Type B pancreatic cell (in vitro differentiated cells): ENCODE results near the gene TWF1. TPM values are rescaled to one million over a fixed set of nuclear protein-coding genes. Genes with fewer than 3 reads are reported as not detected.

Experiments
- DNase-seq: peaks from one replicate; pipeline ENCODE4 v3.0.0; 2021; ENCODE audit warnings: mixed read lengths; ENCODE audit not compliant: unreplicated experiment; ENCODE audit errors: extremely low spot score
- H3K27ac Mint-ChIP-seq: 2 replicates; pipeline ENCODE4 v1.8.0; 2021; ENCODE audit warnings: mild to moderate bottlenecking, mixed read lengths
- H3K27me3 Mint-ChIP-seq: 2 replicates; pipeline ENCODE4 v1.8.0; 2021; ENCODE audit warnings: mixed read lengths
- H3K36me3 Mint-ChIP-seq: 2 replicates; pipeline ENCODE4 v1.8.0; 2021; ENCODE audit warnings: mixed read lengths
- H3K4me1 Mint-ChIP-seq: one replicate; pipeline ENCODE4 v1.8.0; 2021; ENCODE audit warnings: mixed read lengths; ENCODE audit not compliant: unreplicated experiment
- H3K4me3 Mint-ChIP-seq: 2 replicates; pipeline ENCODE4 v1.8.0; 2021; ENCODE audit warnings: mild to moderate bottlenecking, mixed read lengths
- H3K9me3 Mint-ChIP-seq: 2 replicates; pipeline ENCODE4 v1.8.0; 2021; ENCODE audit warnings: mixed read lengths
- total RNA-seq: library from RNA; stranded (reverse); gene quantifications from 2 replicates; pipeline ENCODE4 v1.2.1, GENCODE V29; 2021; ENCODE audit warnings: low replicate concordance
- TF ChIP-seq, protein P1 (sequence below): fragments of 200-600 bp; sonication (generic); conservative IDR thresholded peaks from 2 replicates; pipeline ENCODE4 v1.5.0; 2021; ENCODE audit warnings: antibody characterized with exemption, mild to moderate bottlenecking

The TWF1 gene
- total RNA-seq, 1 donor from 2014 or later: 63.5 TPM

DNA sequence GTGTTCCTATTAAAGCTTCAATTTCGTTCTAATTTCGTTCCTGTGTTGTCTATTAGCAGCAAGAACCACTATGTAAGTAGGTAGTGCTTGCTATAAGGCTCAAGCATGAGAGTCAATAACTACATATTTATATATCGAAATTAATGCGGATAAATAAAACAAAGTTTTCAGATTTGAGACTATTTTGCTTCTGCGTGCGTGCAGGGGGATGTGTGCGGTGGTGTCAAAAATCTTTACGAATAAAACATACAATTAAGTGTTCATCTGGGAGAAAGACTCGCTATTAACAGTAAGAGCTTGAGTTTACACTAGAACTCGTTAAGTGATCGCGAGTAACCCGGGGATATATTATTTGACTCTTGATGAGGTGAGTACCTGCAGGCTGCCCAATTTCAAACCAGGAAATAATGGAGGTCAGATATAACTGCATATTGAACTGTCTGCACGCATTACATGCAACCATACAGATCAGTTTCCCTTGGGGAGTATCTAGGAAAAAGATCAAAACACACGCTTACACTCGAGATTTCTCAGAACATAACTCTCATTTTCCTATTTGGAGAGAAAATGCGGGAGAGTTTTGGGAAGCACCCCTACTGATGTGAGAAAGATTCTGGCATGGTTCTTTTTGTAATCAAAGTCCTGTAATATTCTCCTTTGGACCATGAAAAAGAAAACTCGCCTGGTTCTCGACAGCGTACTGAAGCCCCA, 813 bp downstream of the TWF1 start:
- Mint-ChIP-seq H3K36me3 (peaks cover 14% of the 10 kb centered on the region), H3K4me3 (peak overlapping the region; percentile 98), H3K4me1 (peaks cover 24% of the 10 kb centered on the region), H3K9me3 (no peaks in the 10 kb centered on the region), H3K27ac (peak overlapping the region; percentile 99), H3K27me3 (no peaks in the 10 kb centered on the region)
- TF ChIP-seq, protein P1, sequence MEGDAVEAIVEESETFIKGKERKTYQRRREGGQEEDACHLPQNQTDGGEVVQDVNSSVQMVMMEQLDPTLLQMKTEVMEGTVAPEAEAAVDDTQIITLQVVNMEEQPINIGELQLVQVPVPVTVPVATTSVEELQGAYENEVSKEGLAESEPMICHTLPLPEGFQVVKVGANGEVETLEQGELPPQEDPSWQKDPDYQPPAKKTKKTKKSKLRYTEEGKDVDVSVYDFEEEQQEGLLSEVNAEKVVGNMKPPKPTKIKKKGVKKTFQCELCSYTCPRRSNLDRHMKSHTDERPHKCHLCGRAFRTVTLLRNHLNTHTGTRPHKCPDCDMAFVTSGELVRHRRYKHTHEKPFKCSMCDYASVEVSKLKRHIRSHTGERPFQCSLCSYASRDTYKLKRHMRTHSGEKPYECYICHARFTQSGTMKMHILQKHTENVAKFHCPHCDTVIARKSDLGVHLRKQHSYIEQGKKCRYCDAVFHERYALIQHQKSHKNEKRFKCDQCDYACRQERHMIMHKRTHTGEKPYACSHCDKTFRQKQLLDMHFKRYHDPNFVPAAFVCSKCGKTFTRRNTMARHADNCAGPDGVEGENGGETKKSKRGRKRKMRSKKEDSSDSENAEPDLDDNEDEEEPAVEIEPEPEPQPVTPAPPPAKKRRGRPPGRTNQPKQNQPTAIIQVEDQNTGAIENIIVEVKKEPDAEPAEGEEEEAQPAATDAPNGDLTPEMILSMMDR: no peak
- no peak for DNase-seq

DNA sequence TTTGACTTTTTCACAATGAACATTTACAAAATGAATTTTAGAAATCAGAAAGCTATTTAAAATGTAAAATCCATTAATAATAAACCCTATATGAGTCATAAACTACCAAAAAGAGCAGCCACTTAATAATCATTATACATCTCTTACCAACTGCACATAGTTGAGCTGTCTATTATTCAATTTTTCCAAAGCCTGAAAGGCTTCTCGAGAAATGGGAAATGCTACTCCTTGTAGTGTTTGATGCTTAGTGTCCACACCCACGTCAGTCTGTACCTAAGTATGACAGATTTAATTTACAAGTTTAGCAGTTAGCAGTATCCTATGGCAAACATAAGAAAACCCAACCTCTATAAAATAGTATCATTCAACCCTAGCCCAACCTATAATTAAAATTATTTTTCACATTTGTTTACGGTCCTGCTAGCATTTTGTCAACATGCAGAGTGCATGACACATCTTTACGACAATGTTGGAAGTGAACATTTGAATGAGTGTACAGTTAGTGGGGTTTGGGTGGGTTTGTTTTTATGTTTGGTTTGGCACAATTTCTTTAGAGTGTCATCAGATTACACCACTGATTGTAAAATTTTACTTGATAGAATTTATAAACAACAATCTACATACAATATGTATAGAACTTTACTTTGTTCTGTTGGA, 8.4 kb downstream of the TWF1 start:
- Mint-ChIP-seq H3K4me3 (no peak overlapping the region), H3K27me3 (no peaks in the 10 kb centered on the region), H3K4me1 (no peaks in the 10 kb centered on the region), H3K9me3 (no peaks in the 10 kb centered on the region), H3K36me3 (peaks cover 27% of the 10 kb centered on the region), H3K27ac (no peak overlapping the region)
- TF ChIP-seq, protein P1: no peak
- no peak for DNase-seq

DNA sequence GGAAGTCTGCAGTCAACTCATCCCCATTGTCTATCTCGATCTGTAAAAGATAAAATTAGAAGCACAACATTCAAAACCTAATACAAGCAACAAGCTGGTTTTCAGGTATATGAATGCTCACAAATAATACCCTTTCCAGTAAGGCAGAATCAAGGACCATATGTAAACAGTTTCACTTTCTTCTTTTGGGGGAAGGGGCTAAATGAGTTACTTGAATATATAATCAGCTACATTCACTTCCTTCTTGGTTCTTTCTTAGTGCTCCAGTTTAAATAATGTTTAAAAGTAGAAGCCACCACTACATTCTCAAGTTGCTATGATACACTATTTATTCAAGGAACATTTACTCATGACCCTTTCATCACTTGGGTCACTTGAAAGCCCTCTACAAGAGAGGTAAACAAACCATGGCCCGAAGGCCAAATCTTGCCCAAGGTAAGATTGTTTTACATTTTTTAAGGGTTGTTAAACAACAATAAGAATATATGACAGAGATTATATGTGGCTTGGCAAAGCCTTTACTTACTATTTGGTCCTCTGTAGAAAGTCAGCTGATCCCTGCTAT, 10.3 kb downstream of the TWF1 start:
- Mint-ChIP-seq H3K4me3 (peak overlapping the region; percentile 54), H3K9me3 (no peaks in the 10 kb centered on the region), H3K36me3 (peaks cover 30% of the 10 kb centered on the region), H3K4me1 (no peaks in the 10 kb centered on the region), H3K27me3 (no peaks in the 10 kb centered on the region), H3K27ac (no peak overlapping the region)
- no peak for DNase-seq
- TF ChIP-seq, protein P1: no peak

DNA sequence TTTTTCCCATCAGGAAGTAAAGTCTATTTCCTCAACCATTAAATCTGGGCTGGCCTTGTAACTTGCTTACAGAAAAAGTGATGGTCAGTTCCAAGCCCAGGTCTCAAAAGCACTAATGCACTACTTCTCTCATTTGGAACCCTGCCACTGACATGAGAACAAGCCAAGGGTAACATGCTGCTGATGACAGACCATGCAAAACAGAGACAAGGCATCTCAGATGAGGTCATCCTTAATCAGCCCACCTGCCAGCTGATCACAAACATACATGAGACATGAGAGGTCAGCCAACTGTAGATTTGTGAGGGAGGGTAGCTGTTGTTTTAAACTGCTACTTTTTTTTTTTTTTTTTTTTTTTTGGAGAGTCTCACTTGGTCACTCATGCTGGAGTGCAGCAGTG, 16.2 kb downstream of the TWF1 start:
- Mint-ChIP-seq H3K9me3 (no peaks in the 10 kb centered on the region), H3K27ac (no peak overlapping the region), H3K36me3 (peaks cover 10% of the 10 kb centered on the region), H3K4me1 (no peaks in the 10 kb centered on the region), H3K27me3 (no peaks in the 10 kb centered on the region), H3K4me3 (no peak overlapping the region)
- TF ChIP-seq, protein P1: no peak
- DNase-seq: no peak

DNA sequence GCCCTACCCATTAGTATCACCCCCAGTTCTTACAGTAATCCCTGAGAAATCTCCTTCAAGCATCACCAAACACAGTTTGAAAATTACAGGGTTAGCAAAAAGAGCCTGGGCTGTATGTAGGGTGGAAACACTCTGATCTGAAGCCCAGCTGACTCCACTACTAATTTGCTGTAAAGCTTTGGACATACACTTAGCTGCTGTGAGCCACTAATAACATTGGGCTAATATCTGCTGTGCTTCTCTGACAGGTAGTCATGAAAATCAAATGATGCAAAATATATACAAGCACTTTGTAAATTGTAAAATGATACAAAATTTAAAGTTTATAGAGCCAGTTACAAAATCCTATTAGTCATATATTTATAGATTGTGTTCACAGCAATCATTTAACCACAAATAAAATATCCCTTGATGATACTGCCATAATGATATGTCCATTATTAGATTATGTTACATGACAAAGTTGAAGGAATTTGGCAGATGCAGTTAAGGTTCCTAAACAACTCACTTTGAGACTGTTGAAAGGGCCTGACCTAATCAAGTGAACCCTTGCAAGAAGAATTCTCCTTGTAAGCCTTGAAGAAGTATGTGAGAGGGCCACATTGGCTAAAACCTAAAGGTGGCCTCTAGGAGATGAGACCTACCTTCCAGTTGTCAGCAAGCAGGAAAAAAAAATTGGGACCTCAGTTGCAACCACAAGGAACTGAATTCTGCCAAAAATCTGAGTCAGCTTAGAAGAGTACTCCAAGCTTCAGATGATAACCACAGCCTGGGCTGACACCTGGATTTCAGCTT, 19.0 kb downstream of the TWF1 start:
- H3K4me3 Mint-ChIP-seq: no peak overlapping the region
- DNase-seq: no peak
- H3K27ac Mint-ChIP-seq: no peak overlapping the region
- TF ChIP-seq, protein P1: no peak
- peaks cover 4% of the 10 kb centered on the region for H3K36me3 Mint-ChIP-seq
- no peaks in the 10 kb centered on the region for H3K27me3 Mint-ChIP-seq
- H3K4me1 Mint-ChIP-seq: no peaks in the 10 kb centered on the region
- H3K9me3 Mint-ChIP-seq: no peaks in the 10 kb centered on the region
